ENCODE results near the gene FREM2.

Gene FREM2

GRCh38 chr13:38849315-38849714 is 162.4 kb downstream of the FREM2 start:
- Histone ChIP-seq H2BK12ac (ENCODE audit: low read length) (no peak overlapping the region), H4K91ac (ENCODE audit: low read depth, low read length, poor library complexity) (no peak overlapping the region), H2BK15ac (ENCODE audit: low read length) (no peak overlapping the region), H3K27ac (replicated peaks; ENCODE audit: low read length) (no peak overlapping the region), H3K9me3 (replicated peaks in 1 of 2; ENCODE audit: control insufficient read depth in 2 of 2, insufficient read depth in 1 of 2, low read depth in 1 of 2, low read length in 2 of 2) (no peaks in the 10 kb centered on the region), H3K4ac (ENCODE audit: low read length) (no peak overlapping the region), H3K4me2 (ENCODE audit: insufficient read depth, low read length, poor library complexity, severe bottlenecking) (no peak overlapping the region), H3K23ac (ENCODE audit: low read depth, low read length, poor library complexity) (no peak overlapping the region), H2AK5ac (ENCODE audit: low read depth, low read length) (no peak overlapping the region), H3K79me1 (ENCODE audit: low read depth, low read length) (no peaks in the 10 kb centered on the region), H3K4me1 (ENCODE audit: control insufficient read depth in 2 of 2, insufficient read depth in 1 of 2, low read depth in 1 of 2, low read length in 2 of 2) (no peaks in the 10 kb centered on the region), H3K36me3 (replicated peaks in 1 of 2; ENCODE audit: control insufficient read depth in 2 of 2, insufficient read depth in 2 of 2, low read length in 2 of 2) (peaks cover 0 to 5% of the 10 kb centered on the region in 2 donors), H3K27me3 (ENCODE audit: control insufficient read depth in 3 of 3, insufficient read depth in 3 of 3, low read depth in 1 of 3, low read length in 3 of 3) (no peaks in the 10 kb centered on the region), H3K9ac (ENCODE audit: low read depth, low read length, poor library complexity) (no peak overlapping the region), H3K18ac (ENCODE audit: low read length) (no peak overlapping the region), H4K8ac (ENCODE audit: low read depth, low read length) (no peak overlapping the region), H3K4me3 (ENCODE audit: low read length in 2 of 2) (no peak overlapping the region), H2AFZ (ENCODE audit: low read length) (no peak overlapping the region), H2BK5ac (ENCODE audit: low read length) (no peak overlapping the region), H2BK120ac (ENCODE audit: low read depth, low read length) (no peak overlapping the region), H3K14ac (ENCODE audit: low read length) (no peak overlapping the region)
- DNase-seq (ENCODE audit: low spot score), result no peak
- WGBS, 2 donors (ENCODE audit: extremely low coverage in 2 of 2, insufficient read length in 2 of 2, insufficient replicate concordance in 1 of 2), result no CpG with 5 or more reads among the region's 4 CpGs

- Histone ChIP-seq H4K8ac (ENCODE audit: low read depth, low read length) (no peak overlapping the region), H2BK12ac (ENCODE audit: low read length) (no peak overlapping the region), H3K4me1 (ENCODE audit: control insufficient read depth in 2 of 2, insufficient read depth in 1 of 2, low read depth in 1 of 2, low read length in 2 of 2) (no peaks in the 10 kb centered on the region), H3K79me1 (ENCODE audit: low read depth, low read length) (no peaks in the 10 kb centered on the region), H3K36me3 (replicated peaks in 1 of 2; ENCODE audit: control insufficient read depth in 2 of 2, insufficient read depth in 2 of 2, low read length in 2 of 2) (peaks cover 0 to 5% of the 10 kb centered on the region in 2 donors), H2AFZ (ENCODE audit: low read length) (no peak overlapping the region), H4K91ac (ENCODE audit: low read depth, low read length, poor library complexity) (no peak overlapping the region), H2BK5ac (ENCODE audit: low read length) (no peak overlapping the region), H2BK15ac (ENCODE audit: low read length) (no peak overlapping the region), H2AK5ac (ENCODE audit: low read depth, low read length) (no peak overlapping the region), H3K18ac (ENCODE audit: low read length) (no peak overlapping the region), H3K9me3 (replicated peaks in 1 of 2; ENCODE audit: control insufficient read depth in 2 of 2, insufficient read depth in 1 of 2, low read depth in 1 of 2, low read length in 2 of 2) (no peaks in the 10 kb centered on the region), H3K23ac (ENCODE audit: low read depth, low read length, poor library complexity) (no peak overlapping the region), H2BK120ac (ENCODE audit: low read depth, low read length) (no peak overlapping the region), H3K4me3 (ENCODE audit: low read length in 2 of 2) (no peak overlapping the region), H3K27me3 (ENCODE audit: control insufficient read depth in 3 of 3, insufficient read depth in 3 of 3, low read depth in 1 of 3, low read length in 3 of 3) (no peaks in the 10 kb centered on the region), H3K9ac (ENCODE audit: low read depth, low read length, poor library complexity) (no peak overlapping the region), H3K4me2 (ENCODE audit: insufficient read depth, low read length, poor library complexity, severe bottlenecking) (no peak overlapping the region), H3K4ac (ENCODE audit: low read length) (no peak overlapping the region), H3K27ac (replicated peaks; ENCODE audit: low read length) (no peak overlapping the region), H3K14ac (ENCODE audit: low read length) (no peak overlapping the region)
- WGBS, 2 donors (ENCODE audit: extremely low coverage in 2 of 2, insufficient read length in 2 of 2, insufficient replicate concordance in 1 of 2), result no CpG with 5 or more reads among the region's 5 CpGs
- DNase-seq (ENCODE audit: low spot score), result no peak
These were observed 164.2 kb downstream of the FREM2 start for GRCh38 chr13:38850868-38851626.

GRCh38 chr13:38854226-38854625 is 167.3 kb downstream of the FREM2 start:
- Histone ChIP-seq H3K27me3 (ENCODE audit: control insufficient read depth in 3 of 3, insufficient read depth in 3 of 3, low read depth in 1 of 3, low read length in 3 of 3) (no peaks in the 10 kb centered on the region), H2BK12ac (ENCODE audit: low read length) (no peak overlapping the region), H4K8ac (ENCODE audit: low read depth, low read length) (no peak overlapping the region), H3K79me1 (ENCODE audit: low read depth, low read length) (no peaks in the 10 kb centered on the region), H3K9ac (ENCODE audit: low read depth, low read length, poor library complexity) (no peak overlapping the region), H3K36me3 (replicated peaks in 1 of 2; ENCODE audit: control insufficient read depth in 2 of 2, insufficient read depth in 2 of 2, low read length in 2 of 2) (peaks cover 0 to 7% of the 10 kb centered on the region in 2 donors), H3K23ac (ENCODE audit: low read depth, low read length, poor library complexity) (no peak overlapping the region), H2AK5ac (ENCODE audit: low read depth, low read length) (no peak overlapping the region), H3K18ac (ENCODE audit: low read length) (no peak overlapping the region), H4K91ac (ENCODE audit: low read depth, low read length, poor library complexity) (no peak overlapping the region), H3K9me3 (replicated peaks in 1 of 2; ENCODE audit: control insufficient read depth in 2 of 2, insufficient read depth in 1 of 2, low read depth in 1 of 2, low read length in 2 of 2) (no peaks in the 10 kb centered on the region), H3K14ac (ENCODE audit: low read length) (no peak overlapping the region), H3K4ac (ENCODE audit: low read length) (no peak overlapping the region), H2BK15ac (ENCODE audit: low read length) (no peak overlapping the region), H3K4me1 (ENCODE audit: control insufficient read depth in 2 of 2, insufficient read depth in 1 of 2, low read depth in 1 of 2, low read length in 2 of 2) (no peaks in the 10 kb centered on the region), H3K4me2 (ENCODE audit: insufficient read depth, low read length, poor library complexity, severe bottlenecking) (no peak overlapping the region), H3K27ac (replicated peaks; ENCODE audit: low read length) (no peak overlapping the region), H2BK5ac (ENCODE audit: low read length) (no peak overlapping the region), H3K4me3 (ENCODE audit: low read length in 2 of 2) (no peak overlapping the region), H2AFZ (ENCODE audit: low read length) (no peak overlapping the region), H2BK120ac (ENCODE audit: low read depth, low read length) (no peak overlapping the region)
- no CpG with 5 or more reads among the region's 3 CpGs for WGBS, 2 donors (ENCODE audit: extremely low coverage in 2 of 2, insufficient read length in 2 of 2, insufficient replicate concordance in 1 of 2)
- no peak for DNase-seq (ENCODE audit: low spot score)

- Histone ChIP-seq H2AFZ (ENCODE audit: low read length) (no peak overlapping the region), H3K4me2 (ENCODE audit: insufficient read depth, low read length, poor library complexity, severe bottlenecking) (no peak overlapping the region), H4K8ac (ENCODE audit: low read depth, low read length) (no peak overlapping the region), H3K23ac (ENCODE audit: low read depth, low read length, poor library complexity) (no peak overlapping the region), H3K18ac (ENCODE audit: low read length) (no peak overlapping the region), H2BK12ac (ENCODE audit: low read length) (no peak overlapping the region), H3K9ac (ENCODE audit: low read depth, low read length, poor library complexity) (no peak overlapping the region), H3K27me3 (ENCODE audit: control insufficient read depth in 3 of 3, insufficient read depth in 3 of 3, low read depth in 1 of 3, low read length in 3 of 3) (no peaks in the 10 kb centered on the region), H3K27ac (replicated peaks; ENCODE audit: low read length) (no peak overlapping the region), H3K14ac (ENCODE audit: low read length) (no peak overlapping the region), H2AK5ac (ENCODE audit: low read depth, low read length) (no peak overlapping the region), H3K36me3 (replicated peaks in 1 of 2; ENCODE audit: control insufficient read depth in 2 of 2, insufficient read depth in 2 of 2, low read length in 2 of 2) (peaks cover 0 to 7% of the 10 kb centered on the region in 2 donors), H2BK5ac (ENCODE audit: low read length) (no peak overlapping the region), H3K9me3 (replicated peaks in 1 of 2; ENCODE audit: control insufficient read depth in 2 of 2, insufficient read depth in 1 of 2, low read depth in 1 of 2, low read length in 2 of 2) (no peaks in the 10 kb centered on the region), H2BK15ac (ENCODE audit: low read length) (no peak overlapping the region), H3K4me3 (ENCODE audit: low read length in 2 of 2) (no peak overlapping the region), H3K4me1 (ENCODE audit: control insufficient read depth in 2 of 2, insufficient read depth in 1 of 2, low read depth in 1 of 2, low read length in 2 of 2) (no peaks in the 10 kb centered on the region), H2BK120ac (ENCODE audit: low read depth, low read length) (no peak overlapping the region), H3K4ac (ENCODE audit: low read length) (no peak overlapping the region), H3K79me1 (ENCODE audit: low read depth, low read length) (no peaks in the 10 kb centered on the region), H4K91ac (ENCODE audit: low read depth, low read length, poor library complexity) (no peak overlapping the region)
- no peak for DNase-seq (ENCODE audit: low spot score)
- no CpG with 5 or more reads among the region's 4 CpGs for WGBS, 2 donors (ENCODE audit: extremely low coverage in 2 of 2, insufficient read length in 2 of 2, insufficient replicate concordance in 1 of 2)
These were observed 169.2 kb downstream of the FREM2 start for GRCh38 chr13:38856065-38856464.
